ENCODE data around the gene SUPT7L. TPM values are rescaled to one million over a fixed set of nuclear protein-coding genes. Genes with fewer than 3 reads are reported as not detected.
A peak's percentile ranks its signal among the peaks of the same experiment; 100 is the strongest.

SUPT7L gene
- total and polyA plus RNA-seq, 2 of the 13 experiments (the other 11 are each of a cell fraction or from before 2014, with no cell fraction given), result 32.9 to 77.5 TPM

DNA sequence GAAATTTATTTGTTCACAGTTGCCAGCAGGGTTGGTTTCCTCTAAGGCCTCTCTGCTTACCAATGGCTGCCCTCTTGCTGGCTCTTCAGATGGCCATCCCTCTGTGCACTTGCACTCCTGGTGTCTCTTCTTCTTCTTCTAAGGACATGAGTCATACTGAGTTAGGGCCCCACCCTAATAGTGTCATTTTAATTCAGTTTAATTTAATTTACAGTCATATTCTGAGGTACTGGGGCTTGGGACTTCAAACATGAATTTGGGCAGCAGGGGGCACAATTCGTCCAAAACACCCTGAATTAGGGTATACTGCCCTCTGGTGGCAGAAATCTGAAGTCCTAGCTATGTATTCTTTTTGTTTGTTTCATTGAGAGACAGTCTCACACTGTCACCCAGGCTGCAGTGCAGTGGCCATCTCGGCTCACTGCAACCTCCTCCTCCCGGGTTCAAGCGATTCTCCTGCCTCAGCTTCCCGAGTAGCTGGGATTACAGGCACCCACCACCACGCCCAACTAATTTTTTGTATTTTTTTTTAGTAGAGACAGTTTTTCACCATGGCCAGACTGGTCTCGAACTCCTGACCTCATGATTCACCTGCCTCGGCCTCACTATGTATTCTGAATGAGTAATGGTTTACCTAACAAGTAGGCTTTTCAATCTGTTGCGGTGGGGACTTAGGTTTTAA lies 20.1 kb upstream of the SUPT7L start (continued):
- TF ChIP-seq SRSF4 (IDR thresholded peaks at IDR 0.05; ENCODE audit: low read depth, low read length, poor library complexity, severe bottlenecking) (no peak), HNRNPL (IDR thresholded peaks at IDR 0.05; ENCODE audit: low read depth, low read length) (no peak), CENPT (CRISPR knock-in tag; IDR thresholded peaks at IDR 0.05; ENCODE audit: low read depth) (no peak), ZNF317 (CRISPR knock-in tag; IDR thresholded peaks at IDR 0.05) (no peak), FOXP1 (IDR thresholded peaks at IDR 0.05) (peak; percentile 45; the same call in 1 of the 2 replicates), FOXP1 (CRISPR knock-in tag; IDR thresholded peaks at IDR 0.05) (no peak), ZNF747 (CRISPR knock-in tag; IDR thresholded peaks at IDR 0.05; ENCODE audit: borderline replicate concordance) (no peak), ARNTL (CRISPR knock-in tag; IDR thresholded peaks at IDR 0.05) (no peak), ELF3 (CRISPR knock-in tag; IDR thresholded peaks at IDR 0.05) (peak; percentile 42; the same call in 1 of the 2 replicates), HDAC6 (IDR thresholded peaks at IDR 0.05; ENCODE audit: low read depth, low read length) (no peak), ZHX2 (IDR thresholded peaks at IDR 0.05; ENCODE audit: low read depth) (no peak), ZHX2 (CRISPR knock-in tag; IDR thresholded peaks at IDR 0.05; ENCODE audit: borderline replicate concordance) (no peak), UBTF (CRISPR knock-in tag; IDR thresholded peaks at IDR 0.05) (no peak), SIN3B (IDR thresholded peaks at IDR 0.05; ENCODE audit: low read length) (0 out of 2 replicates have a peak, but pooled peaks have one; percentile 38), PTBP1 (IDR thresholded peaks at IDR 0.05; ENCODE audit: low read depth, low read length, poor library complexity, severe bottlenecking) (no peak)
- TF ChIP-seq, protein P1, sequence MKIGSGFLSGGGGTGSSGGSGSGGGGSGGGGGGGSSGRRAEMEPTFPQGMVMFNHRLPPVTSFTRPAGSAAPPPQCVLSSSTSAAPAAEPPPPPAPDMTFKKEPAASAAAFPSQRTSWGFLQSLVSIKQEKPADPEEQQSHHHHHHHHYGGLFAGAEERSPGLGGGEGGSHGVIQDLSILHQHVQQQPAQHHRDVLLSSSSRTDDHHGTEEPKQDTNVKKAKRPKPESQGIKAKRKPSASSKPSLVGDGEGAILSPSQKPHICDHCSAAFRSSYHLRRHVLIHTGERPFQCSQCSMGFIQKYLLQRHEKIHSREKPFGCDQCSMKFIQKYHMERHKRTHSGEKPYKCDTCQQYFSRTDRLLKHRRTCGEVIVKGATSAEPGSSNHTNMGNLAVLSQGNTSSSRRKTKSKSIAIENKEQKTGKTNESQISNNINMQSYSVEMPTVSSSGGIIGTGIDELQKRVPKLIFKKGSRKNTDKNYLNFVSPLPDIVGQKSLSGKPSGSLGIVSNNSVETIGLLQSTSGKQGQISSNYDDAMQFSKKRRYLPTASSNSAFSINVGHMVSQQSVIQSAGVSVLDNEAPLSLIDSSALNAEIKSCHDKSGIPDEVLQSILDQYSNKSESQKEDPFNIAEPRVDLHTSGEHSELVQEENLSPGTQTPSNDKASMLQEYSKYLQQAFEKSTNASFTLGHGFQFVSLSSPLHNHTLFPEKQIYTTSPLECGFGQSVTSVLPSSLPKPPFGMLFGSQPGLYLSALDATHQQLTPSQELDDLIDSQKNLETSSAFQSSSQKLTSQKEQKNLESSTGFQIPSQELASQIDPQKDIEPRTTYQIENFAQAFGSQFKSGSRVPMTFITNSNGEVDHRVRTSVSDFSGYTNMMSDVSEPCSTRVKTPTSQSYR (CRISPR knock-in tag; IDR thresholded peaks at IDR 0.05; ENCODE audit: borderline replicate concordance), result no peak
- TF ChIP-seq, protein P2, sequence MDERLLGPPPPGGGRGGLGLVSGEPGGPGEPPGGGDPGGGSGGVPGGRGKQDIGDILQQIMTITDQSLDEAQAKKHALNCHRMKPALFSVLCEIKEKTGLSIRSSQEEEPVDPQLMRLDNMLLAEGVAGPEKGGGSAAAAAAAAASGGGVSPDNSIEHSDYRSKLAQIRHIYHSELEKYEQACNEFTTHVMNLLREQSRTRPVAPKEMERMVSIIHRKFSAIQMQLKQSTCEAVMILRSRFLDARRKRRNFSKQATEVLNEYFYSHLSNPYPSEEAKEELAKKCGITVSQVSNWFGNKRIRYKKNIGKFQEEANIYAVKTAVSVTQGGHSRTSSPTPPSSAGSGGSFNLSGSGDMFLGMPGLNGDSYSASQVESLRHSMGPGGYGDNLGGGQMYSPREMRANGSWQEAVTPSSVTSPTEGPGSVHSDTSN (CRISPR knock-in tag; IDR thresholded peaks at IDR 0.05), result no peak
